ENCODE results near the gene SLC7A5.
"Not testable (repeated sequence)": the region's sequence is repeated elsewhere in the genome, so short reads cannot be mapped to it uniquely, and the experiment has no call there.

The SLC7A5 gene

DNA sequence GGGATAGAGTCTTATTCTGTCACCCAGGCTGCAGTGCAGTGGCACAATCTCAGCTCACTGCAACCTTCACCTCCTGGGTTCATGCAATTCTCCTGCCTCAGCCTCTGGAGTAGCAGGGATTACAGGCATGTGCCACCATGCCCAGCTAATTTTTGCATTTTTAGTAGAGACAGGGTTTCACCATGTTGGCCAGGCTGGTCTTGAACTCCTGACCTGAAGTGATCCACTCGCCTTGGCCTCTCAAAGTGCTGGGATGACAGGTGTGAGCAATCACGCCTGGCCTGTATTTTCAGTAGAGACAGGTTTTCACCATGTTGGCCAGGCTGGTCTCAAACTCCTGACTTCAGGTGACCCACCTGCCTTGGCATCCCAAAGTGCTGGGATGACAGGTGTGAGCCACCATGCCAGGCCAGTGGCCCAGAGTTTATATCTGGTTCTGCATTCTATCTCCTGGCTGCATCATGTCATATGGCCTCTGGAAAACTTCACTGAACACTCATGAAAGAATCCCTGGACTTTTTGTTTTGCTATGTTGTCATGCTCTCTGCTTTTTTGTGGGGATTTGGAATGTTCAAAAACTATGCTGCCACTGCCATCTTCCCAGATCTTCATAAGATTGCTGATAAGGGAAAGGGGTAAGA, 81.7 kb downstream of the SLC7A5 start:
- H4K20me1 ChIP-seq (ENCODE audit: insufficient read depth); H3K4me1 ChIP-seq (ENCODE audit: low read depth, poor library complexity, severe bottlenecking); H3K9ac ChIP-seq; H3K36me3 ChIP-seq (ENCODE audit: insufficient read depth); H3K27ac ChIP-seq; H3K4me3 ChIP-seq (IDR thresholded peaks at IDR 0.05; ENCODE audit: insufficient read depth, low read depth, low read length); H3K27me3 ChIP-seq (ENCODE audit: insufficient read depth, low read depth); H3K4me2 ChIP-seq; H3K79me2 ChIP-seq (ENCODE audit: insufficient read depth, low read depth); H2AFZ ChIP-seq (ENCODE audit: low read depth): not testable (repeated sequence)

DNA sequence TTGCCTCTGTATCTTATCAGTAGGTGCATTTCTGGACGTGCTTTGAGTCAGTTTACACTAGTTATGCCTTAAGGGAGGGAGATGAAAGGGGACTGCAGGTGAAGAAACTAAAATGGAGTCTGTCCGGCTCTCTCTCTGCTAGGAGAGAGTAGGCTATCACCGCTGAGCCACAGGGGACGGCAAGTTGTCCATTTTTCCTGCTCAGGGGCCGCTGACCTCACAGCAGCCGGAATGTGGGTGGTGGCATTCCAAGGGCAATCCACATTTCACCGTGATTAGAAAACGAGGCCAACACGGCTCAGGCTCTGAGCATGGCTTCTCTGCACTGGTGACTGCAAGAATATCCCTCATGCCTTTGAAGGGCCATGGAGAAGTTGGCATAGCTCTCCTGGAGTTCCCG, 84.5 kb downstream of the SLC7A5 start:
- H3K4me1 ChIP-seq (ENCODE audit: low read depth, poor library complexity, severe bottlenecking), result peaks cover 7% of the 10 kb centered on the region

DNA sequence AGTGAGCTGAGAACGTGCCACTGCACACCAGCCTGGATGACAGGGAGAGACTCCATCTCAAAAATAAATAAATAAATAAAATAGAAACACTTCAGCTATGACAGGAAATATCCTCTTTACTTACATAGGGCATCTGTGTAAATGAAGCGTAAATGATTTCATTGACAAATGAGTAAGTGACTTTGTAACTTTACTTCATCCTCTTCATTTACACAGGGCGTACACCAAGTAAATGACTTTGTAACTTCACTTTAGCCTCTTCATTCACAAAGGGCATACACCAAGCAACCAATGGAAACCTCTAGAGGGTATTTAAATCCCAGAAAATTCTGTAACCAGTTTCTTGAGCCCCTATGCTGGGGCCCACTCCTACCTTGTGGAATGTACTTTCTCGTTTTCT, 87.3 kb downstream of the SLC7A5 start:
- Histone ChIP-seq H3K9ac (no peak overlapping the region), H2AFZ (ENCODE audit: low read depth) (no peak overlapping the region), H3K4me2 (no peak overlapping the region), H3K27ac (no peak overlapping the region), H3K4me3 (IDR thresholded peaks at IDR 0.05; ENCODE audit: insufficient read depth, low read depth, low read length) (no peak overlapping the region), H3K36me3 (ENCODE audit: insufficient read depth) (no peaks in the 10 kb centered on the region), H4K20me1 (ENCODE audit: insufficient read depth) (no peaks in the 10 kb centered on the region), H3K79me2 (ENCODE audit: insufficient read depth, low read depth) (no peaks in the 10 kb centered on the region), H3K27me3 (ENCODE audit: insufficient read depth, low read depth) (no peaks in the 10 kb centered on the region), H3K4me1 (ENCODE audit: low read depth, poor library complexity, severe bottlenecking) (peaks cover 26% of the 10 kb centered on the region)
- TF ChIP-seq, protein P1, sequence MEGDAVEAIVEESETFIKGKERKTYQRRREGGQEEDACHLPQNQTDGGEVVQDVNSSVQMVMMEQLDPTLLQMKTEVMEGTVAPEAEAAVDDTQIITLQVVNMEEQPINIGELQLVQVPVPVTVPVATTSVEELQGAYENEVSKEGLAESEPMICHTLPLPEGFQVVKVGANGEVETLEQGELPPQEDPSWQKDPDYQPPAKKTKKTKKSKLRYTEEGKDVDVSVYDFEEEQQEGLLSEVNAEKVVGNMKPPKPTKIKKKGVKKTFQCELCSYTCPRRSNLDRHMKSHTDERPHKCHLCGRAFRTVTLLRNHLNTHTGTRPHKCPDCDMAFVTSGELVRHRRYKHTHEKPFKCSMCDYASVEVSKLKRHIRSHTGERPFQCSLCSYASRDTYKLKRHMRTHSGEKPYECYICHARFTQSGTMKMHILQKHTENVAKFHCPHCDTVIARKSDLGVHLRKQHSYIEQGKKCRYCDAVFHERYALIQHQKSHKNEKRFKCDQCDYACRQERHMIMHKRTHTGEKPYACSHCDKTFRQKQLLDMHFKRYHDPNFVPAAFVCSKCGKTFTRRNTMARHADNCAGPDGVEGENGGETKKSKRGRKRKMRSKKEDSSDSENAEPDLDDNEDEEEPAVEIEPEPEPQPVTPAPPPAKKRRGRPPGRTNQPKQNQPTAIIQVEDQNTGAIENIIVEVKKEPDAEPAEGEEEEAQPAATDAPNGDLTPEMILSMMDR (conservative IDR thresholded peaks at IDR 0.05; ENCODE audit: low read depth, low read length), result no peak

More for the DNA sequence above, 84.5 kb downstream of the SLC7A5 start:
- Histone ChIP-seq H3K9ac (no peak overlapping the region), H3K79me2 (ENCODE audit: insufficient read depth, low read depth) (no peaks in the 10 kb centered on the region), H3K27ac (no peak overlapping the region), H3K4me3 (IDR thresholded peaks at IDR 0.05; ENCODE audit: insufficient read depth, low read depth, low read length) (no peak overlapping the region), H3K27me3 (ENCODE audit: insufficient read depth, low read depth) (no peaks in the 10 kb centered on the region), H3K36me3 (ENCODE audit: insufficient read depth) (no peaks in the 10 kb centered on the region), H3K4me2 (no peak overlapping the region), H2AFZ (ENCODE audit: low read depth) (no peak overlapping the region), H4K20me1 (ENCODE audit: insufficient read depth) (no peaks in the 10 kb centered on the region)
- TF ChIP-seq, protein P1 (conservative IDR thresholded peaks at IDR 0.05; ENCODE audit: low read depth, low read length), result no peak

DNA sequence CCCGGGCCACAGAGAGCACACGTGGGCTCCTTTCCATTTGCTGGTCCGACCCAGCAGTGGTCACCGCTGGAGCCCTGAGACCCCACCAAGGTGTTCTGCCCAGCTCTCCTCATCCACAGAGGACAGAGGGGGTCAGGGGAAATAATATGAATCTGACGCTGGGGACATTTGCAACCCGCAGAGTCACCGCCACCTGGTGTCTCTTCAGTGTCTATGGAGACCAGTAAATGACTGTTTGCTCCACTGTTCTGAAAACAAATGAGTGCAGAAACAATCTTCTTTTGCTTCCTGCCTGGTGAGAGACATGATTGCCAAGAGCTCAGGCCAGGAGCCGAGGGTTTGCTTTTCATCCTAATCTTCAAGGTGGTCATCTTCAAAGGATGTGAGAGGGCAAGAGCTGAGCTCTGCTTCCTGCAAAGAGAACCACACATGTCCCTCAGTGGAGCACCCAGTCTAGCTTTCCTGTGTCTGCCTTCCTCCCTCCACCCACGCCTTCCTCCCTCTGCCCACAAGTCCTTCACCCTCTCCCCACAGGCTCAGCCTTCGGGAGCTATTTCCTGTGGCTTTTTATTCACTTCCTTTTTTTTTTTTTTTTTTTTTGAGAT, 88.8 kb downstream of the SLC7A5 start:
- no peak overlapping the region for H3K9ac ChIP-seq
- no peak overlapping the region for H3K4me2 ChIP-seq
- no peaks in the 10 kb centered on the region for H3K27me3 ChIP-seq (ENCODE audit: insufficient read depth, low read depth)
- no peak overlapping the region for H3K27ac ChIP-seq
- no peaks in the 10 kb centered on the region for H4K20me1 ChIP-seq (ENCODE audit: insufficient read depth)
- TF ChIP-seq, protein P1 (conservative IDR thresholded peaks at IDR 0.05; ENCODE audit: low read depth, low read length), result no peak
- no peaks in the 10 kb centered on the region for H3K79me2 ChIP-seq (ENCODE audit: insufficient read depth, low read depth)
- no peaks in the 10 kb centered on the region for H3K36me3 ChIP-seq (ENCODE audit: insufficient read depth)
- no peak overlapping the region for H3K4me3 ChIP-seq (IDR thresholded peaks at IDR 0.05; ENCODE audit: insufficient read depth, low read depth, low read length)
- peaks cover 41% of the 10 kb centered on the region for H3K4me1 ChIP-seq (ENCODE audit: low read depth, poor library complexity, severe bottlenecking)
- H2AFZ ChIP-seq (ENCODE audit: low read depth), result no peak overlapping the region

All from KMS-11 (cell line).